CD4-positive, alpha-beta T cell treated with Interleukin-21 for 1 hour (primary cell): Measurements from ENCODE around the gene CYTH2.

Experiments
- DNase-seq: peaks from one replicate; pipeline ENCODE4 v3.0.0-alpha.2; 2020

The CYTH2 gene

GRCh38 chr19:48469289-48469881, at the start of gene CYTH2:
Gene CYTH2, plus strand, starts transcription at chr19:48469369. Its CDS starts 139 bp downstream, at chr19:48469508.
- DNase-seq = peak; percentile 79

GRCh38 chr19:48421548-48421947, 47.6 kb upstream of the CYTH2 start:
- DNase-seq = no peak

GRCh38 chr19:48424694-48425219, 44.4 kb upstream of the CYTH2 start:
- DNase-seq = no peak

- DNase-seq = no peak
Observed at GRCh38 chr19:48428670-48429069, 40.5 kb upstream of the CYTH2 start.

- no peak for DNase-seq
Observed at GRCh38 chr19:48433337-48433736, 35.8 kb upstream of the CYTH2 start.

GRCh38 chr19:48436586-48436985, 32.6 kb upstream of the CYTH2 start:
- no peak for DNase-seq

GRCh38 chr19:48441360-48442050, 27.7 kb upstream of the CYTH2 start:
- no peak for DNase-seq

GRCh38 chr19:48442116-48443035, 26.8 kb upstream of the CYTH2 start:
- DNase-seq = no peak

GRCh38 chr19:48443256-48443655, 25.9 kb upstream of the CYTH2 start:
- DNase-seq = peak; percentile 17

GRCh38 chr19:48443731-48444128, 25.4 kb upstream of the CYTH2 start:
- DNase-seq = no peak

- peak; percentile 11 for DNase-seq
Observed at GRCh38 chr19:48444129-48444935, 24.8 kb upstream of the CYTH2 start.

GRCh38 chr19:48444936-48445200, 24.3 kb upstream of the CYTH2 start:
- no peak for DNase-seq

- DNase-seq = peak; percentile 56
Observed at GRCh38 chr19:48445256-48445605, 23.9 kb upstream of the CYTH2 start.

GRCh38 chr19:48445606-48446481, 23.3 kb upstream of the CYTH2 start, which contains the start of gene GRWD1:
Gene GRWD1, plus strand, starts transcription at chr19:48445983. Its CDS starts 23 bp downstream, at chr19:48446006.
- peak; percentile 97 for DNase-seq

- DNase-seq = no peak
Observed at GRCh38 chr19:48446579-48446978, 22.6 kb upstream of the CYTH2 start.

- DNase-seq = no peak
Observed at GRCh38 chr19:48448563-48448962, 20.6 kb upstream of the CYTH2 start.

- DNase-seq = no peak
Observed at GRCh38 chr19:48450441-48450840, 18.7 kb upstream of the CYTH2 start.

- no peak for DNase-seq
Observed at GRCh38 chr19:48450863-48451262, 18.3 kb upstream of the CYTH2 start.

GRCh38 chr19:48451624-48452023, 17.5 kb upstream of the CYTH2 start:
- DNase-seq = no peak

GRCh38 chr19:48452289-48453190, 16.6 kb upstream of the CYTH2 start:
- no peak for DNase-seq
